ENCODE data around the gene SESN2. TPM values are rescaled to one million over a fixed set of nuclear protein-coding genes. Genes with fewer than 3 reads are reported as not detected.

SESN2 gene
- total and polyA plus RNA-seq, 12 donors, result 2.9 to 19.1 (median 10.0) TPM

GRCh38 chr1:28248273-28249012 lies 10.9 kb upstream of the SESN2 start:
- peak overlapping the region; percentile 74 to 92 (median 84) for H3K27ac ChIP-seq
- no peaks in the 10 kb centered on the region for H3K36me3 ChIP-seq (replicated peaks in 1 of 2)
- H3K4me3 ChIP-seq, result peak overlapping the region in 1 of 4 donors; percentile 27
- H3K4me1 ChIP-seq (replicated peaks in 1 of 2), result peaks cover 34 to 54% of the 10 kb centered on the region in 2 donors
- intact Hi-C loops (cut with DNase I), result no loop called here
- H3K27me3 ChIP-seq, result no peaks in the 10 kb centered on the region
- DNase-seq, result peak; percentile 79 to 95 (median 88)
- no peaks in the 10 kb centered on the region for H3K9me3 ChIP-seq (replicated peaks in 1 of 3)
- TF ChIP-seq POLR2A (IDR thresholded peaks at IDR 0.05) (no peak), CTCF (IDR thresholded peaks at IDR 0.05) (peak; percentile 83 to 94 (median 91))
- WGBS, 4 donors, result 2 to 3% (median 3%) methylated on average over 12 of the region's 12 CpGs

GRCh38 chr1:28249013-28249865 lies 10.1 kb upstream of the SESN2 start:
- Histone ChIP-seq H3K27me3 (no peaks in the 10 kb centered on the region), H3K9me3 (replicated peaks in 1 of 3) (no peaks in the 10 kb centered on the region), H3K4me3 (peak overlapping the region in 1 of 4 donors; percentile 27), H3K36me3 (replicated peaks in 1 of 2) (no peaks in the 10 kb centered on the region), H3K27ac (peak overlapping the region; percentile 74 to 92 (median 84)), H3K4me1 (replicated peaks in 1 of 2) (peaks cover 34 to 52% of the 10 kb centered on the region in 2 donors)
- peak; percentile 55 to 87 (median 84) for DNase-seq
- intact Hi-C loops (cut with DNase I), result no loop called here
- 12 to 16% (median 14%) methylated on average over 3 of the region's 3 CpGs for WGBS, 4 donors
- TF ChIP-seq POLR2A (IDR thresholded peaks at IDR 0.05) (no peak), CTCF (IDR thresholded peaks at IDR 0.05) (no peak)

- Histone ChIP-seq H3K27ac (peak overlapping the region in 2 of 5 donors; percentile 91 to 92), H3K4me1 (replicated peaks in 1 of 2) (peaks cover 30 to 45% of the 10 kb centered on the region in 2 donors), H3K4me3 (no peak overlapping the region), H3K36me3 (replicated peaks in 1 of 2) (no peaks in the 10 kb centered on the region), H3K9me3 (replicated peaks in 1 of 3) (no peaks in the 10 kb centered on the region), H3K27me3 (no peaks in the 10 kb centered on the region)
- intact Hi-C loops (cut with DNase I), result no loop called here
- 34 to 47% (median 46%) methylated on average over 4 of the region's 4 CpGs for WGBS, 4 donors
- TF ChIP-seq CTCF (IDR thresholded peaks at IDR 0.05) (no peak), POLR2A (IDR thresholded peaks at IDR 0.05) (no peak)
- no peak for DNase-seq
Observed at GRCh38 chr1:28249866-28250295, 9.4 kb upstream of the SESN2 start.

GRCh38 chr1:28256197-28256827 lies 3.0 kb upstream of the SESN2 start:
- intact Hi-C loops (cut with DNase I), result no loop called here
- H3K4me3 ChIP-seq, result no peak overlapping the region
- no peak for DNase-seq

More at GRCh38 chr1:28256197-28256827, 3.0 kb upstream of the SESN2 start:
- no peaks in the 10 kb centered on the region for H3K27me3 ChIP-seq
- 77 to 81% (median 78%) methylated on average over 6 of the region's 6 CpGs for WGBS, 4 donors
- TF ChIP-seq POLR2A (IDR thresholded peaks at IDR 0.05) (no peak), CTCF (IDR thresholded peaks at IDR 0.05) (no peak)
- H3K36me3 ChIP-seq (replicated peaks in 1 of 2), result no peaks in the 10 kb centered on the region
- peaks cover 7 to 17% of the 10 kb centered on the region in 2 donors for H3K4me1 ChIP-seq (replicated peaks in 1 of 2)
- no peak overlapping the region for H3K27ac ChIP-seq
- no peaks in the 10 kb centered on the region for H3K9me3 ChIP-seq (replicated peaks in 1 of 3)
